Middle frontal gyrus (tissue), 1 donor: Measurements from ENCODE around the gene DACT3.
"Not testable (repeated sequence)": the region's sequence is repeated elsewhere in the genome, so short reads cannot be mapped to it uniquely, and the experiment has no call there.

Experiments used
- DNase-seq: peaks from one replicate; pipeline ENCODE4 v3.0.0-alpha.2; 2015; ENCODE audit warnings: low spot score; ENCODE audit errors: extremely low spot score

The DACT3 gene

GRCh38 chr19:46634045-46634655, 26.8 kb downstream of the DACT3 start:
- DNase-seq = no peak

- DNase-seq = no peak
Measured at GRCh38 chr19:46633130-46633529, 27.9 kb downstream of the DACT3 start.

- DNase-seq = no peak
Measured at GRCh38 chr19:46631481-46631880, 29.5 kb downstream of the DACT3 start.

GRCh38 chr19:46630586-46631205, 30.3 kb downstream of the DACT3 start:
- no peak for DNase-seq

GRCh38 chr19:46629546-46630025, 31.4 kb downstream of the DACT3 start:
- DNase-seq = no peak

GRCh38 chr19:46628970-46629369, 32.0 kb downstream of the DACT3 start:
- not testable (repeated sequence) for DNase-seq

GRCh38 chr19:46626446-46626845, 34.5 kb downstream of the DACT3 start:
- DNase-seq = no peak

GRCh38 chr19:46625731-46626130, 35.3 kb downstream of the DACT3 start:
- no peak for DNase-seq

- DNase-seq = no peak
Measured at GRCh38 chr19:46624958-46625661, 35.9 kb downstream of the DACT3 start, which contains the start of gene PTGIR. TSS of gene PTGIR (minus strand) at chr19:46625089. CDS start at chr19:46624225, 864 bp downstream.

GRCh38 chr19:46623915-46624502, 37.0 kb downstream of the DACT3 start:
- DNase-seq = no peak

- DNase-seq = no peak
Measured at GRCh38 chr19:46622118-46622446, 38.9 kb downstream of the DACT3 start.

- DNase-seq = no peak
Measured at GRCh38 chr19:46621191-46622117, 39.5 kb downstream of the DACT3 start.

GRCh38 chr19:46620716-46621115, 40.3 kb downstream of the DACT3 start:
- DNase-seq = no peak

- DNase-seq = no peak
Measured at GRCh38 chr19:46620267-46620666, 40.7 kb downstream of the DACT3 start.

GRCh38 chr19:46618670-46619231, 42.2 kb downstream of the DACT3 start:
- DNase-seq = no peak

- no peak for DNase-seq
Measured at GRCh38 chr19:46617601-46618000, 43.4 kb downstream of the DACT3 start.

- DNase-seq = no peak
Measured at GRCh38 chr19:46616631-46617322, 44.2 kb downstream of the DACT3 start.

- DNase-seq = no peak
Measured at GRCh38 chr19:46615966-46616365, 45.0 kb downstream of the DACT3 start.

GRCh38 chr19:46614114-46614722, 46.8 kb downstream of the DACT3 start:
- DNase-seq = peak; percentile 76

- no peak for DNase-seq
Measured at GRCh38 chr19:46613525-46613924, 47.5 kb downstream of the DACT3 start.
